A673 (cell line): ENCODE data around the gene KEL. TPM values are rescaled to one million over a fixed set of nuclear protein-coding genes. Genes with fewer than 3 reads are reported as not detected.

Experiments
- BruUV-seq: library from RNA; stranded (reverse); fragments of 400-500 nt; replicated peaks from 2 replicates; lab custom pipeline; 2021; lab: Mats Ljungman, UMichigan
- CTCF ChIA-PET: fragments of 300-600 bp; sonication (Branson Sonifier 250); formaldehyde crosslinking; loops from one replicate; lab custom pipeline; 2022; ENCODE audit warnings: antibody characterized with exemption; lab: Charles Lee
- POLR2A ChIA-PET: fragments of 300-600 bp; sonication (Branson Sonifier 250); formaldehyde crosslinking; loops from one replicate; lab custom pipeline; 2022; ENCODE audit warnings: antibody characterized with exemption; ENCODE audit not compliant: low non-redundant PET; lab: Charles Lee
- DNase-seq: peaks from one replicate; pipeline ENCODE4 v3.0.0-alpha.2; 2015; ENCODE audit warnings: low spot score
- H3K27ac ChIP-seq: fragments of 200-600 bp; sonication (generic); 2 replicates; pipeline ENCODE4 v1.5.1; 2016; ENCODE audit warnings: mixed run types, low read depth, mild to moderate bottlenecking, mixed read lengths, antibody characterized with exemption, low read length; ENCODE audit not compliant: poor library complexity, severe bottlenecking
- H3K27me3 ChIP-seq: fragments of 200-600 bp; sonication (generic); replicated peaks from 2 replicates; pipeline ENCODE4 v1.6.1; 2017; ENCODE audit warnings: mixed run types, low read depth, mild to moderate bottlenecking, mixed read lengths, antibody characterized with exemption, low read length; ENCODE audit not compliant: insufficient read depth, poor library complexity
- H3K36me3 ChIP-seq: fragments of 200-600 bp; sonication (generic); 2 replicates; pipeline ENCODE4 v1.6.1; 2016; ENCODE audit warnings: mixed run types, mild to moderate bottlenecking, mixed read lengths, antibody characterized with exemption, low read length; ENCODE audit not compliant: insufficient read depth, poor library complexity, severe bottlenecking
- H3K4me1 ChIP-seq: fragments of 200-600 bp; sonication (generic); 2 replicates; pipeline ENCODE4 v1.6.1; 2017; ENCODE audit warnings: mixed run types, mild to moderate bottlenecking, mixed read lengths, antibody characterized with exemption, low read length; ENCODE audit not compliant: insufficient read depth, poor library complexity, severe bottlenecking
- H3K4me3 ChIP-seq: fragments of 200-600 bp; sonication (generic); 2 replicates; pipeline ENCODE4 v1.5.1; 2016; ENCODE audit warnings: low read depth, mixed run types, mild to moderate bottlenecking, mixed read lengths, low read length; ENCODE audit not compliant: poor library complexity, severe bottlenecking
- H3K9me3 ChIP-seq: fragments of 200-600 bp; sonication (generic); 2 replicates; pipeline ENCODE4 v1.6.1; 2016; ENCODE audit warnings: mixed run types, low read depth, mild to moderate bottlenecking, mixed read lengths, antibody characterized with exemption, low read length; ENCODE audit not compliant: poor library complexity, severe bottlenecking
- EZH2 ChIP-seq: fragments of 200-600 bp; sonication (generic); IDR thresholded peaks from 2 replicates; pipeline ENCODE4 v1.6.1; 2017; ENCODE audit warnings: borderline replicate concordance, low read depth, mild to moderate bottlenecking, mixed read lengths, antibody characterized with exemption, low read length; ENCODE audit not compliant: poor library complexity, severe bottlenecking
- intact Hi-C: fragments of 100-400 bp; cut with micrococcal nuclease; formaldehyde crosslinking; loops from one replicate; pipeline ENCODE4 v1.10.0; 2022; ENCODE audit not compliant: unreplicated experiment
- total RNA-seq: library from RNA; stranded (reverse); gene quantifications from 2 replicates; pipeline ENCODE4 v1.2.3, GENCODE V29; 2021
- TF ChIP-seq, protein P1 (sequence below): fragments of 300-800, 200-600 bp; sonication (generic); conservative IDR thresholded peaks from 2 replicates; pipeline ENCODE4 v1.5.1; 2017; ENCODE audit warnings: low read depth, mild to moderate bottlenecking, antibody characterized with exemption, low read length, moderate library complexity, mixed read lengths

The KEL gene
- total RNA-seq, 1 experiment from 2014 or later, result not detected

GRCh38 chr7:142969183-142969582, 7.0 kb upstream of the KEL start:
- DNase-seq, result no peak
- POLR2A ChIA-PET, result no interaction called here

GRCh38 chr7:142968229-142968628, 6.1 kb upstream of the KEL start:
- CTCF ChIA-PET, result no interaction called here
- no peak for DNase-seq
- POLR2A ChIA-PET, result no interaction called here
- TF ChIP-seq, protein P1, sequence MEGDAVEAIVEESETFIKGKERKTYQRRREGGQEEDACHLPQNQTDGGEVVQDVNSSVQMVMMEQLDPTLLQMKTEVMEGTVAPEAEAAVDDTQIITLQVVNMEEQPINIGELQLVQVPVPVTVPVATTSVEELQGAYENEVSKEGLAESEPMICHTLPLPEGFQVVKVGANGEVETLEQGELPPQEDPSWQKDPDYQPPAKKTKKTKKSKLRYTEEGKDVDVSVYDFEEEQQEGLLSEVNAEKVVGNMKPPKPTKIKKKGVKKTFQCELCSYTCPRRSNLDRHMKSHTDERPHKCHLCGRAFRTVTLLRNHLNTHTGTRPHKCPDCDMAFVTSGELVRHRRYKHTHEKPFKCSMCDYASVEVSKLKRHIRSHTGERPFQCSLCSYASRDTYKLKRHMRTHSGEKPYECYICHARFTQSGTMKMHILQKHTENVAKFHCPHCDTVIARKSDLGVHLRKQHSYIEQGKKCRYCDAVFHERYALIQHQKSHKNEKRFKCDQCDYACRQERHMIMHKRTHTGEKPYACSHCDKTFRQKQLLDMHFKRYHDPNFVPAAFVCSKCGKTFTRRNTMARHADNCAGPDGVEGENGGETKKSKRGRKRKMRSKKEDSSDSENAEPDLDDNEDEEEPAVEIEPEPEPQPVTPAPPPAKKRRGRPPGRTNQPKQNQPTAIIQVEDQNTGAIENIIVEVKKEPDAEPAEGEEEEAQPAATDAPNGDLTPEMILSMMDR, result no peak
- no peak for TF ChIP-seq EZH2
- no peaks in the 10 kb centered on the region for H3K9me3 ChIP-seq
- no peaks in the 10 kb centered on the region for H3K27me3 ChIP-seq
- intact Hi-C loops, result no loop called here
- H3K36me3 ChIP-seq, result no peaks in the 10 kb centered on the region
- no peaks in the 10 kb centered on the region for H3K4me1 ChIP-seq
- no peak overlapping the region for H3K4me3 ChIP-seq
- no TSS peak for BruUV-seq
- no peak overlapping the region for H3K27ac ChIP-seq

More at GRCh38 chr7:142969183-142969582, 7.0 kb upstream of the KEL start:
- intact Hi-C loops, result no loop called here
- Histone ChIP-seq H3K4me1 (no peaks in the 10 kb centered on the region), H3K27ac (no peak overlapping the region), H3K27me3 (no peaks in the 10 kb centered on the region), H3K36me3 (no peaks in the 10 kb centered on the region), H3K9me3 (no peaks in the 10 kb centered on the region), H3K4me3 (no peak overlapping the region)
- BruUV-seq, result no TSS peak
- TF ChIP-seq, protein P1, result no peak
- no peak for TF ChIP-seq EZH2
- CTCF ChIA-PET, result interaction anchor here (0.7 kb wide), 1 partner anchor 10 kb away, joined by 3 read pairs; no protein-coding TSS in a partner anchor

DNA sequence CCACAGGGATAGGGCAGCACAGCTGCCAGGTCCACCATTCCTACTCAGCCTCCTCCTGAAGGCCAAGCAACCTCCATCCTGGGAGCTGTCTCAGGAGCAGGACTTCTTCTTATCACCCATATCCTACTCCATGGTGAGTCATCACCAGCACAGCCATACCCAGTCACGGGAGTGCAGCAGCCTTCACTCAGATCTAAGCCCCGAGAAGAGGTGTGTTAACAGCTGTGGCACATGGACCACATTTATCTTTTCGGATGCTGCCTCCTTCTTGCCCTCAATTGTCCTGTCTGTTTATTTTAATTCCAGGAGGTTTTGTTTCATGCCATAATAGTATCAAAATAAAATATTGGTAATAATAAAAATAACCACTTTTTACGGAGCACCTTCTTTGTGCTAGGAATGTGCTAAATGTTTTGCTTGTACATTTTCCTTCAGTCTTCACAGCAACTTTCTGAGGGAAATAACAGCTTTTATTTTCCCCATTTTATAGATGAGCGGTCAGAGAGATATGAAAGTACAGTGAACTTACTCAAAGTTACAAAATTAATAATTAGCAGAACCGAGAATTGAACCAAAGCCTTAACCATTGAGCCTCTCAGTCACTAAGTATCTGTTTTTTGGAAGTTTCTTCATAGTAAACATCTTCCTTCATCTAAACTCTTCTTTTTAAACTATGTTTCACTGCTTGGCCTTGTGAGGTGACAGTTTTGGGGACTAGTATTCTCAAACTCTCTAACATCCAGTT, 2.5 kb upstream of the KEL start:
- intact Hi-C loops, result no loop called here
- Histone ChIP-seq H3K27me3 (no peaks in the 10 kb centered on the region), H3K36me3 (no peaks in the 10 kb centered on the region), H3K4me1 (no peaks in the 10 kb centered on the region), H3K27ac (no peak overlapping the region), H3K4me3 (no peak overlapping the region), H3K9me3 (no peaks in the 10 kb centered on the region)
- TF ChIP-seq, protein P1, result no peak
- no peak for TF ChIP-seq EZH2
- BruUV-seq, result no TSS peak
- ChIA-PET POLR2A (no interaction called here), CTCF (no interaction called here)
- DNase-seq, result no peak
